ENCODE results near the gene PTRHD1.

DNA sequence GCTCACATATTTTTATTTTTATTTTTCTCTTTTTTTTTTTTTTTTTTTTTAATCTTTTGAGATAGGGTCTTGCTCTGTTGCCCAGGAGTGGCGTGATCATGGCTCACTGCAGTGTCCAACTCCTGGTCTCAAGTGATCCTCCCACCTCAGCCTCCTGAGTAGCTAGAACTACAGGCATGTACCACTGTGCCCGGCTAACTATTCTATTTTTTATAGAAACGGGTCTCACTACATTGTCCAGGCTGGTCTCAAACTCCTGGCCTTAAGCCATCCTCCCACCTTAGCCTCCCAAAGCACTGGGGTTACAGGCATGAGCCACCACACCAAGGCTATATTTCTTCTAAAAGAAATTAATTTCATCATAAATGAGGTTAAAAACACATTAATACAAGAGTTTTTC is 45.9 kb downstream of the PTRHD1 start:
- TF ChIP-seq SUZ12 (IDR thresholded peaks at IDR 0.05) (no peak), L3MBTL2 (conservative IDR thresholded peaks at IDR 0.05) (no peak), BHLHE40 (IDR thresholded peaks at IDR 0.05; ENCODE audit: borderline replicate concordance) (no peak)
